Stimulated activated CD4-positive, alpha-beta T cell treated with anti-CD3 and anti-CD28 coated beads, Interleukin-15, amount 100 ng/mL, for 48 hours (primary cell): Measurements from ENCODE around the gene USP7.
A peak's percentile ranks its signal among the peaks of the same experiment; 100 is the strongest.

ENCODE experiments used
- DNase-seq, 2 donors: peaks; one replicate each; pipeline ENCODE4 v3.0.0-alpha.2; 2020; ENCODE audit warnings: low read depth in 2 of 2

USP7 gene

GRCh38 chr16:8952281-8952751, 11.4 kb downstream of the USP7 start:
- no peak for DNase-seq

GRCh38 chr16:8951447-8952280, 12.0 kb downstream of the USP7 start:
- no peak for DNase-seq

GRCh38 chr16:8950580-8951077, 13.1 kb downstream of the USP7 start:
- DNase-seq, result no peak

GRCh38 chr16:8949536-8950418, 13.9 kb downstream of the USP7 start:
- no peak for DNase-seq

GRCh38 chr16:8948831-8949230, 14.9 kb downstream of the USP7 start:
- DNase-seq, result no peak

- no peak for DNase-seq
These were observed 15.6 kb downstream of the USP7 start for GRCh38 chr16:8948069-8948593.

- no peak for DNase-seq
These were observed 17.2 kb downstream of the USP7 start for GRCh38 chr16:8946544-8946943.

- no peak for DNase-seq
These were observed 17.9 kb downstream of the USP7 start for GRCh38 chr16:8945626-8946296.

- no peak for DNase-seq
These were observed 19.5 kb downstream of the USP7 start for GRCh38 chr16:8943966-8944759.

- no peak for DNase-seq
These were observed 20.5 kb downstream of the USP7 start for GRCh38 chr16:8943001-8943763.

- DNase-seq, result no peak
These were observed 21.9 kb downstream of the USP7 start for GRCh38 chr16:8941718-8942344.

GRCh38 chr16:8937803-8938202, 25.9 kb downstream of the USP7 start:
- DNase-seq, result no peak

GRCh38 chr16:8936421-8936820, 27.3 kb downstream of the USP7 start:
- peak; percentile 71 to 86 for DNase-seq

GRCh38 chr16:8935989-8936388, 27.7 kb downstream of the USP7 start:
- DNase-seq, result no peak

GRCh38 chr16:8934601-8935000, 29.1 kb downstream of the USP7 start:
- DNase-seq, result no peak

GRCh38 chr16:8931859-8932258, 31.8 kb downstream of the USP7 start:
- DNase-seq, result no peak

- no peak for DNase-seq
These were observed 34.5 kb downstream of the USP7 start for GRCh38 chr16:8929086-8929748.

- DNase-seq, result peak; percentile 32 to 48
These were observed 35.2 kb downstream of the USP7 start for GRCh38 chr16:8928467-8928957.

GRCh38 chr16:8926827-8927226, 36.9 kb downstream of the USP7 start:
- DNase-seq, result no peak
